IMR-90 (cell line): ENCODE data around the gene TLR6. TPM values are rescaled to one million over a fixed set of nuclear protein-coding genes. Genes with fewer than 3 reads are reported as not detected.
A peak's percentile ranks its signal among the peaks of the same experiment; 100 is the strongest.

Source experiments
- ATAC-seq: fragments of 200-7000 bp; cut with Tn5 transposase; 2 replicates; pipeline ENCODE4 v1.9.1; 2020; ENCODE audit warnings: low read depth, mild to moderate bottlenecking, moderate library complexity
- BruUV-seq: library from RNA; stranded (reverse); fragments of 400-500 nt; replicated peaks from 2 replicates; lab custom pipeline; 2021; lab: Mats Ljungman, UMichigan
- CTCF ChIA-PET: fragments of 300-600 bp; formaldehyde crosslinking; extraction: SDS; loops from one replicate; lab custom pipeline; 2021; ENCODE audit warnings: antibody characterized with exemption; lab: Yijun Ruan, JAX
- POLR2A ChIA-PET: fragments of 300-600 bp; sonication (Branson Sonifier 250); formaldehyde crosslinking; loops from one replicate; lab custom pipeline; 2022; ENCODE audit warnings: antibody characterized with exemption; ENCODE audit not compliant: unreplicated experiment; lab: Charles Lee
- DNase-seq: peaks from one replicate; pipeline ENCODE4 v3.0.0; 2013
- H2AFZ ChIP-seq: replicated peaks from 2 replicates; pipeline ENCODE3; 2013; ENCODE audit warnings: low read length, mild to moderate bottlenecking; ENCODE audit not compliant: poor library complexity
- H2AK5ac ChIP-seq: 2 replicates; pipeline ENCODE4 v1.6.1; 2013; ENCODE audit warnings: low read depth, low read length, inconsistent platforms
- H2AK9ac ChIP-seq: replicated peaks from 2 replicates; pipeline ENCODE3; 2013; ENCODE audit warnings: mild to moderate bottlenecking, low read depth, low read length, moderate library complexity; ENCODE audit not compliant: poor library complexity
- H2BK120ac ChIP-seq: 2 replicates; pipeline ENCODE4 v1.6.1; 2013; ENCODE audit warnings: low read depth, low read length, inconsistent platforms
- H2BK15ac ChIP-seq: 3 replicates; pipeline ENCODE4 v1.6.1; 2013; ENCODE audit warnings: low read depth, low read length, inconsistent platforms
- H2BK20ac ChIP-seq: 2 replicates; pipeline ENCODE4 v1.6.1; 2013; ENCODE audit warnings: low read depth, mild to moderate bottlenecking, inconsistent platforms, low read length, moderate library complexity
- H2BK5ac ChIP-seq: 2 replicates; pipeline ENCODE4 v1.6.1; 2013; ENCODE audit warnings: mild to moderate bottlenecking, low read depth, low read length, inconsistent platforms; ENCODE audit not compliant: poor library complexity, severe bottlenecking
- H3K14ac ChIP-seq: replicated peaks from 2 replicates; pipeline ENCODE4 v1.6.1; 2013; ENCODE audit warnings: low read depth, low read length, inconsistent platforms
- H3K18ac ChIP-seq: 2 replicates; pipeline ENCODE4 v1.6.1; 2013; ENCODE audit warnings: low read depth, low read length, control low read depth
- H3K23ac ChIP-seq: 2 replicates; pipeline ENCODE4 v1.6.1; 2013; ENCODE audit warnings: low read depth, low read length, inconsistent platforms
- H3K27ac ChIP-seq: 2 replicates; pipeline ENCODE4 v1.5.1; 2013; ENCODE audit warnings: mild to moderate bottlenecking, control low read depth, low read length; ENCODE audit not compliant: insufficient read depth
- H3K27me3 ChIP-seq: 2 replicates; pipeline ENCODE4 v1.6.1; 2013; ENCODE audit warnings: low read length; ENCODE audit not compliant: control insufficient read depth, insufficient read depth
- H3K36me3 ChIP-seq: 2 replicates; pipeline ENCODE4 v1.6.1; 2013; ENCODE audit warnings: low read length, mixed read lengths; ENCODE audit not compliant: control insufficient read depth, insufficient read depth
- H3K4ac ChIP-seq: 2 replicates; pipeline ENCODE4 v1.6.1; 2013; ENCODE audit warnings: low read depth, low read length, inconsistent platforms
- H3K4me1 ChIP-seq: 2 replicates; pipeline ENCODE4 v1.6.1; 2013; ENCODE audit warnings: low read length, mixed read lengths; ENCODE audit not compliant: control insufficient read depth, insufficient read depth
- H3K4me2 ChIP-seq: 2 replicates; pipeline ENCODE4 v1.6.1; 2013; ENCODE audit warnings: low read depth, mild to moderate bottlenecking, control low read depth, low read length, moderate library complexity
- H3K4me3 ChIP-seq: 2 replicates; pipeline ENCODE4 v1.5.1; 2013; ENCODE audit warnings: low read depth, mild to moderate bottlenecking, control low read depth, low read length, moderate library complexity; ENCODE audit not compliant: insufficient read depth
- H3K56ac ChIP-seq: 2 replicates; pipeline ENCODE4 v1.6.1; 2013; ENCODE audit warnings: low read length, inconsistent platforms; ENCODE audit not compliant: insufficient read depth; ENCODE audit errors: extremely low read depth
- H3K79me1 ChIP-seq, 2 experiments: 2 replicates each; pipeline ENCODE4 v1.6.1; 2013; ENCODE audit warnings: low read length in 2 of 2, inconsistent platforms in 1 of 2, low read depth in 1 of 2
- H3K9ac ChIP-seq: 2 replicates; pipeline ENCODE4 v1.6.1; 2013; ENCODE audit warnings: low read depth, low read length, control low read depth
- H3K9me1 ChIP-seq: 2 replicates; pipeline ENCODE4 v1.6.1; 2013; ENCODE audit warnings: low read length, inconsistent platforms; ENCODE audit not compliant: insufficient read depth
- H3K9me3 ChIP-seq: 2 replicates; pipeline ENCODE4 v1.6.1; 2013; ENCODE audit warnings: low read length; ENCODE audit not compliant: control insufficient read depth, insufficient read depth
- H4K20me1 ChIP-seq: 2 replicates; pipeline ENCODE4 v1.6.1; 2013; ENCODE audit warnings: low read length, inconsistent platforms; ENCODE audit not compliant: insufficient read depth
- H4K5ac ChIP-seq: 2 replicates; pipeline ENCODE4 v1.6.1; 2013; ENCODE audit warnings: mild to moderate bottlenecking, low read depth, low read length, control low read depth
- H4K8ac ChIP-seq, 2 experiments: 2 replicates each; pipeline ENCODE4 v1.6.1; 2013; ENCODE audit warnings: low read depth in 2 of 2, low read length in 2 of 2, control low read depth in 1 of 2, inconsistent platforms in 1 of 2
- H4K91ac ChIP-seq: 2 replicates; pipeline ENCODE4 v1.6.1; 2013; ENCODE audit warnings: low read depth, low read length, inconsistent platforms; ENCODE audit not compliant: insufficient read depth
- FOS ChIP-seq: fragments of 150-350 bp; IDR thresholded peaks from 2 replicates; pipeline ENCODE4 v1.6.1; 2016; ENCODE audit warnings: low read depth, low read length
- NFE2L2 ChIP-seq: fragments of 150-350 bp; IDR thresholded peaks from 2 replicates; pipeline ENCODE4 v1.6.1; 2016; ENCODE audit warnings: low read depth, mild to moderate bottlenecking, low read length
- WGBS, 2 experiments: methylation state at CpG; one replicate each; pipeline versions ENCODE4 v1.1.5 to v1.1.7; 2013; ENCODE audit warnings: missing lambda C conversion rate in 2 of 2; ENCODE audit not compliant: insufficient read length in 1 of 2; ENCODE audit errors: extremely low coverage in 2 of 2; 5-methylcytosine and 5-hydroxymethylcytosine counted together
- dilution Hi-C: fragments of 300-500 bp; cut with HindIII; formaldehyde crosslinking; loops from one replicate; pipeline ENCODE4 v1.14.3; 2018; ENCODE audit warnings: low sequenced_read_pairs; ENCODE audit not compliant: unreplicated experiment
- in situ Hi-C: fragments of 300-500 bp; cut with MboI; formaldehyde crosslinking; loops from 3 replicates; pipeline ENCODE4 v1.14.3; 2019; ENCODE audit warnings: low sequenced_read_pairs, inconsistent platforms, mixed read lengths
- intact Hi-C: fragments of 100-400 bp; cut with micrococcal nuclease; formaldehyde crosslinking; loops from 2 replicates; pipeline ENCODE4 v1.10.0; 2022
- polyA plus RNA-seq, 3 experiments: library from polyadenylated mRNA; depleted of rRNA; stranded (reverse); fragments of >200 nt; gene quantifications; 2 replicates each; pipeline ENCODE4 v1.2.3, GENCODE V29; 2012; ENCODE audit warnings: low replicate concordance in 1 of 3
- total RNA-seq: library from RNA; depleted of rRNA; stranded (reverse); fragments of >200 nt; gene quantifications from 2 replicates; pipeline ENCODE4 v1.2.3, GENCODE V29; 2012

TLR6 gene
- total and polyA plus RNA-seq, 2 of the 4 experiments (the other 2 are of a cell fraction): 1.4 to 3.9 TPM

DNA sequence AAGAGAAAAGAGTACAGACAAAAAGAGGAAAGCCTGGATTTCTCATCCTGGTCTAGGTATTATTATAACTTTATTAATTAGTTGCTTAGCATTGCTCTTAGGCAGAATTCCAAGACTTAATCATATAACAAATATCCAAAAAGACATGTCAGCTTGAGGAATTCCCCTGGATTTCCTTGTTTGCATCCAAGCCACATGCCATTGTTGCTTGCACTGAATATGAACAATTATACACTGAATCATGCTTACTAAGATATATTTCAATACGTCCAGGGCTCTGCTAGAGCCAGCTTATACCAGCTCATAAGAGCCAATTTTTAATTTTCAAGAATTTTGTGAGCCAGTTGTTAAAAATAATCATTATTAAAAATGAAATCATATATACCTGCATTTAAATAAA, 68.3 kb downstream of the TLR6 start:
- Histone ChIP-seq H3K9ac (no peak overlapping the region), H2AK9ac (no peak overlapping the region), H2BK120ac (no peak overlapping the region), H3K4me2 (no peak overlapping the region), H2BK20ac (no peak overlapping the region), H3K27me3 (peaks cover 2% of the 10 kb centered on the region), H3K56ac (no peak overlapping the region), H4K91ac (no peak overlapping the region), H3K9me3 (no peaks in the 10 kb centered on the region), H3K9me1 (no peaks in the 10 kb centered on the region), H2AFZ (no peak overlapping the region), H4K8ac (no peak overlapping the region), H3K14ac (no peak overlapping the region), H3K4ac (no peak overlapping the region), H3K23ac (no peak overlapping the region), H3K27ac (no peak overlapping the region), H3K4me3 (no peak overlapping the region), H4K5ac (no peak overlapping the region), H3K36me3 (no peaks in the 10 kb centered on the region), H3K79me1 (no peaks in the 10 kb centered on the region), H2BK5ac (no peak overlapping the region), H3K4me1 (no peaks in the 10 kb centered on the region), H4K20me1 (no peaks in the 10 kb centered on the region), H2AK5ac (no peak overlapping the region), H3K18ac (no peak overlapping the region), H2BK15ac (no peak overlapping the region)
- POLR2A ChIA-PET: no interaction called here
- ATAC-seq (peak; percentile 35), DNase-seq (peak; percentile 63)
- intact Hi-C loops: no loop called here
- BruUV-seq: no TSS peak
- no CpG with 5 or more reads among the region's 1 CpG for WGBS, 2 experiments
- TF ChIP-seq NFE2L2: 0 out of 2 replicates have a peak, but pooled peaks have one; percentile 34
- no peak for TF ChIP-seq FOS
- CTCF ChIA-PET: no interaction called here
- in situ Hi-C loops: no loop called here
- dilution Hi-C loops: no loop called here
